ENCODE data around the gene SEPTIN8. TPM values are rescaled to one million over a fixed set of nuclear protein-coding genes. Genes with fewer than 3 reads are reported as not detected.
"Not testable (repeated sequence)": the region's sequence is repeated elsewhere in the genome, so short reads cannot be mapped to it uniquely, and the experiment has no call there.

Gene SEPTIN8
- total and polyA plus RNA-seq, 8 donors = 15.5 to 47.3 (median 32.3) TPM

DNA sequence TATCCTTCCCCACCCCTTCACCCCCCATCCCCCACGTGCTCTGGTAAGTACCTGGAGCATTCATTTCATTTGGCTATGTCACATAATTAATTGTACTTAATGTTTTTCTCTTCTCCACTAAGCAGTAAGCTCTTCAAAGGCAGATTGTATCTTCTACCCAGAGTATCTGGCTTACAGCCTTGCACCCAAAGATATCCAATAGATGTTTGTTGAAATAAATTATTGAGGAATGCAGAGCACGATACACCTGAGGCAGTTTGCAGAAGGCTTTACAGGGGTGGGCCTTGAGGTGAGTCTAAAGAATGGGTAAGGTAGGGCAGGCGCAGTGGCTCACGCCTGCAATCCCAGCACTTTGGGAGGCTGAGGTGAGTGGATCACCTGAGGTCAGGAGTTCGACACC is 33.6 kb upstream of the SEPTIN8 start:
- H3K27ac ChIP-seq = peak overlapping the region in 4 of 5 donors; percentile 11 to 74 (median 60)
- peaks cover 5 to 51% (median 29%) of the 10 kb centered on the region in 3 donors for H3K27me3 ChIP-seq
- WGBS, 5 donors = 78 to 90% (median 84%) methylated on average over 5 of the region's 5 CpGs
- no peaks in the 10 kb centered on the region for H3K9me3 ChIP-seq
- intact Hi-C loops (cut with DNase I; ENCODE audit: low total_unique reads) = no loop called here
- TF ChIP-seq, protein P1, sequence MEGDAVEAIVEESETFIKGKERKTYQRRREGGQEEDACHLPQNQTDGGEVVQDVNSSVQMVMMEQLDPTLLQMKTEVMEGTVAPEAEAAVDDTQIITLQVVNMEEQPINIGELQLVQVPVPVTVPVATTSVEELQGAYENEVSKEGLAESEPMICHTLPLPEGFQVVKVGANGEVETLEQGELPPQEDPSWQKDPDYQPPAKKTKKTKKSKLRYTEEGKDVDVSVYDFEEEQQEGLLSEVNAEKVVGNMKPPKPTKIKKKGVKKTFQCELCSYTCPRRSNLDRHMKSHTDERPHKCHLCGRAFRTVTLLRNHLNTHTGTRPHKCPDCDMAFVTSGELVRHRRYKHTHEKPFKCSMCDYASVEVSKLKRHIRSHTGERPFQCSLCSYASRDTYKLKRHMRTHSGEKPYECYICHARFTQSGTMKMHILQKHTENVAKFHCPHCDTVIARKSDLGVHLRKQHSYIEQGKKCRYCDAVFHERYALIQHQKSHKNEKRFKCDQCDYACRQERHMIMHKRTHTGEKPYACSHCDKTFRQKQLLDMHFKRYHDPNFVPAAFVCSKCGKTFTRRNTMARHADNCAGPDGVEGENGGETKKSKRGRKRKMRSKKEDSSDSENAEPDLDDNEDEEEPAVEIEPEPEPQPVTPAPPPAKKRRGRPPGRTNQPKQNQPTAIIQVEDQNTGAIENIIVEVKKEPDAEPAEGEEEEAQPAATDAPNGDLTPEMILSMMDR (IDR thresholded peaks at IDR 0.05) = no peak
- TF ChIP-seq POLR2AphosphoS5 (IDR thresholded peaks at IDR 0.05) (no peak), POLR2A (IDR thresholded peaks at IDR 0.05) (no peak), EP300 (IDR thresholded peaks at IDR 0.05) (no peak)
- peaks cover 26 to 64% (median 49%) of the 10 kb centered on the region in 4 donors for H3K4me1 ChIP-seq
- no peaks in the 10 kb centered on the region for H3K36me3 ChIP-seq
- no peak overlapping the region for H3K4me3 ChIP-seq
- DNase-seq = no peak

DNA sequence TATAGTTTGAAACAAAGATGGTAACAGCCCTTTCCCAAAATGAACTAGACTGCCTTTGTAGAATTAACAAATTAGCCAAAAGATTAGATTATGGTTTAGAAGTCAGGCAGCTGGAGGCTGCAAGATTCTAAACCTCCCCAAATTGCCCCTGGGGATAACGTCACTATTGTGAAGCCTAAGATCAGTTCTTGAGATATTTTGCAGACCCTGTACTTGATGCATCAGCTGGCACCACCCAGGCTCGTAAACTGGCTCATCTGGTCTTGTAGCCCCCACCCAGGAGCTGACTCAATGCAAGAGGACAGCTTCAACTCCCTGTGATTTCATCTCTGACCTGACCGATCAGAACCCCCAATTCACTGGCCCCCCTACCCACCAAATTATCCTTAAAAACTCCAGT is 31.8 kb upstream of the SEPTIN8 start:
- H3K27ac ChIP-seq = peak overlapping the region; percentile 42 to 74 (median 67)
- 20 to 47% (median 30%) methylated on average over 3 of the region's 3 CpGs for WGBS, 5 donors
- no peaks in the 10 kb centered on the region for H3K9me3 ChIP-seq
- H3K27me3 ChIP-seq = peaks cover 0 to 40% (median 24%) of the 10 kb centered on the region in 3 donors
- H3K4me1 ChIP-seq = peaks cover 21 to 53% (median 41%) of the 10 kb centered on the region in 4 donors
- H3K36me3 ChIP-seq = no peaks in the 10 kb centered on the region
- no peak for DNase-seq
- no peak overlapping the region for H3K4me3 ChIP-seq
- TF ChIP-seq POLR2AphosphoS5 (IDR thresholded peaks at IDR 0.05) (no peak), EP300 (IDR thresholded peaks at IDR 0.05) (no peak), POLR2A (IDR thresholded peaks at IDR 0.05) (no peak)
- TF ChIP-seq, protein P1 (IDR thresholded peaks at IDR 0.05) = no peak
- intact Hi-C loops (cut with DNase I; ENCODE audit: low total_unique reads) = no loop called here

DNA sequence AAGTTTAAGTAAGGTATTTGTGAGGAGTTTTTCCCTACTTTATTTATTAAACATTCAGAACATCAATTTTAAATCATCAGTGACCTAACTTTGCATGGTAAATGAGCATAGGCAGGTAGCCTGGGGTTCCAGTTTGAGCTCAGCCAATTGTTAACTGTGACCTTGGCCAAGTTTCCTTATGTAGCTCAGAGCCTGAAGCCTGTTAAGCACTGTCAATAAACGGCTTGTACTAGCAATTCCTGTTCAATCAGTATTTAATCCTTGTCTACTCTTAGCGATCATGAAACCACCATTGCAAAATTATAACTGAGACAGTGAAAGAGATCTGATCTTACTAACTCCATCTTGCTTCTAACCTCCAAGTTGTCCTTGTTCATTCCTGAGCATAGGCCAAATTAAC is 31.4 kb upstream of the SEPTIN8 start:
- Histone ChIP-seq H3K4me3 (no peak overlapping the region), H3K4me1 (peaks cover 19 to 49% (median 37%) of the 10 kb centered on the region in 4 donors), H3K27ac (peak overlapping the region; percentile 45 to 74 (median 67)), H3K36me3 (no peaks in the 10 kb centered on the region), H3K9me3 (no peaks in the 10 kb centered on the region), H3K27me3 (peaks cover 0 to 36% (median 20%) of the 10 kb centered on the region in 3 donors)
- no peak for DNase-seq
- WGBS, 5 donors = 20 to 37% (median 28%) methylated on average over 2 of the region's 2 CpGs
- intact Hi-C loops (cut with DNase I; ENCODE audit: low total_unique reads) = no loop called here
- TF ChIP-seq POLR2A (IDR thresholded peaks at IDR 0.05) (no peak), EP300 (IDR thresholded peaks at IDR 0.05) (no peak), POLR2AphosphoS5 (IDR thresholded peaks at IDR 0.05) (no peak)
- TF ChIP-seq, protein P1 (IDR thresholded peaks at IDR 0.05) = no peak

DNA sequence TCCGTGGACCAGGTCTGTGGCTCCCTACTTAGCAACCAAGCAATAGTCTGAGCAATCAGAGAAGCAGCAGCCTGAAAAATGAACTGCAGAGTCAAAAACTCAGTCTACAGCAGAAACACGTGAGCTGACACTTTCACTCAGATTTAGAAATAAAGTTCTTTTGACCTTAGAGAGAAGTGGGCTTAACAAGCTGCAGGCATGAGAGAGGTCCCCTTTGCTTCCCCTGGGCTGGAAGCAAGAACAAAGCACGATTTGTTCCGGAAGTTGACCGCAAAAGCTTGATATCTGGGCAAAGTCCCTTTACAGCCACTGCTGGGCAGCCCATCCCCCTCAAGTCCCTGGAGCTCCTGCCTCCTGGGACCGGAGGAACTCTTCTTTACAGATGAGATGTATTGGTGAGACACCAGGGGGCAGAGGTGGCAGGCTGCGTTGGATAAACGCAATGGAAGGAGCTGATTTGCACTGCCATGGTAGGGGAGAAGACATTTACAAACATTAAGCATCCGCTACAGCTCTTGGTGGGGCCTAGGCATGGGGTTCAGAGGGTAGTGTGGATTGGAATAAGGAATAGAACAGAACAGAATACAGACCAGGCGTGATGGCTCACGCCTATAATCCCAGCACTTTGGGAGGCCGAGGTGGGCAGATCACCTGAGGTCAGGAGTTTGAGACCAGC is 30.3 kb upstream of the SEPTIN8 start:
- peak; percentile 77 to 92 for DNase-seq
- H3K9me3 ChIP-seq = no peaks in the 10 kb centered on the region
- intact Hi-C loops (cut with DNase I; ENCODE audit: low total_unique reads) = no loop called here
- TF ChIP-seq, protein P1 (IDR thresholded peaks at IDR 0.05) = peak in 1 of 7 experiments; percentile 6
- peak; percentile 1 to 64 (median 52) for TF ChIP-seq POLR2AphosphoS5 (IDR thresholded peaks at IDR 0.05)
- no peak for TF ChIP-seq POLR2A (IDR thresholded peaks at IDR 0.05)
- TF ChIP-seq EP300 (IDR thresholded peaks at IDR 0.05) = no peak
- peak overlapping the region; percentile 47 to 74 (median 67) for H3K27ac ChIP-seq
- H3K27me3 ChIP-seq = peaks cover 0 to 24% (median 16%) of the 10 kb centered on the region in 3 donors
- H3K36me3 ChIP-seq = no peaks in the 10 kb centered on the region
- H3K4me3 ChIP-seq = no peak overlapping the region
- 26 to 47% (median 37%) methylated on average over 12 of the region's 12 CpGs for WGBS, 5 donors
- H3K4me1 ChIP-seq = peaks cover 13 to 39% (median 30%) of the 10 kb centered on the region in 4 donors

DNA sequence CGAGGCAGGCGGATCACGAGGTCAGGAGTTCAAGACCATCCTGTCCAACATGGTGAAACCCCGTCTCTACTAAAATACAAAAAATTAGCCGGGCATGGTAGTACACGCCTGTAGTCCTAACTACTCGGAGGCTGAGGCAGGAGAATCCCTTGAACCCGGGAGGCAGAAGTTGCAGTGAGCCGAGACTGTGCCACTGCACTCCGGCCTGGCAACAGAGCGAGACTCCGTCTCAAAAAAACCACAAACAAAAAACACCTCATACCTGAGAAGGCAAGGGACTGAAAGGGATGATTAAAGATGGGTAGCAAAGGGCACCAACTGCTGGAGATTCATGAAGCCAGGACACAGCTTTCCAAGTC is 29.7 kb upstream of the SEPTIN8 start:
- intact Hi-C loops (cut with DNase I; ENCODE audit: low total_unique reads) = not testable (repeated sequence)
- 54 to 74% (median 61%) methylated on average over 12 of the region's 12 CpGs for WGBS, 5 donors
- H3K27ac ChIP-seq = peak overlapping the region; percentile 47 to 74 (median 67)

DNA sequence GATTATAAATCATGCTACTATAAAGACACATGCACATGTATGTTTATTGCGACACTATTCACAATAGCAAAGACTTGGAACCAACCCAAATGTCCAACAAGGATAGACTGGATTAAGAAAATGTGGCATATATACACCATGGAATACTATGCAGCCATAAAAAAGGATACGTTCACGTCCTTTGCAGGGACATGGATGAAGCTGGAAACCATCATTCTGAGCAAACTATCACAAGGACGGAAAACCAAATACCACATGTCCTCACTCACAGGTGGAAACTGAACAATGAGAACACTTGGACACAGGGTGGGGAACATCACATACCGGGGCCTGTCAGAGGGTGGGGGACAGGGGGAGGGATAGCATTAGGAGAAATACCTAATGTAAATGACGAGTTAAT is 28.8 kb upstream of the SEPTIN8 start:
- intact Hi-C loops (cut with DNase I; ENCODE audit: low total_unique reads); H3K36me3 ChIP-seq; H3K27ac ChIP-seq; DNase-seq; H3K27me3 ChIP-seq; H3K9me3 ChIP-seq; H3K4me3 ChIP-seq: not testable (repeated sequence)
- WGBS, 5 donors = 87 to 94% (median 92%) methylated on average over 6 of the region's 6 CpGs
- H3K4me1 ChIP-seq = peaks cover 13 to 35% (median 28%) of the 10 kb centered on the region in 4 donors

More for the DNA sequence above, 29.7 kb upstream of the SEPTIN8 start:
- H3K4me3 ChIP-seq, DNase-seq, H3K9me3 ChIP-seq, H3K36me3 ChIP-seq: not testable (repeated sequence)
- H3K27me3 ChIP-seq = peaks cover 0 to 19% (median 12%) of the 10 kb centered on the region in 3 donors
- H3K4me1 ChIP-seq = peaks cover 13 to 35% (median 28%) of the 10 kb centered on the region in 4 donors

DNA sequence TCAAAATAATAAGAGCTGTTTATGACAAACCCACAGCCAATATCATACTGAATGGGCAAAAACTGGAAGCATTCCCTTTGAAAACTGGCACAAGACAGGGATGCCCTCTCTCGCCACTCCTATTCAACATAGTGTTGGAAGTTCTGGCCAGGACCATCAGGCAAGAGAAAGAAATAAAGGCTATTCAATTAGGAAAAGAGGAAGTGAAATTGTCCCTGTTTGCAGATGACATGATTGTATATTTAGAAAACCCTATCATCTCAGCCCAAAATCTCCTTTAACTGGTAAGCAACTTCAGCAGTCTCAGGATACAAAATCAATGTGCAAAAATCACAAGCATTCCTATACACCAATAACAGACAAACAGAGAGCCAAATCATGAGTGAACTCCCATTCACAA is 27.2 kb upstream of the SEPTIN8 start:
- H3K4me3 ChIP-seq; H3K36me3 ChIP-seq; H3K27me3 ChIP-seq; intact Hi-C loops (cut with DNase I; ENCODE audit: low total_unique reads); DNase-seq; H3K9me3 ChIP-seq; H3K27ac ChIP-seq: not testable (repeated sequence)
- H3K4me1 ChIP-seq = peaks cover 11 to 22% (median 19%) of the 10 kb centered on the region in 4 donors
- WGBS, 5 donors = 94 to 100% (median 100%) methylated on average over 1 of the region's 1 CpG
